HuH-7.5 (cell line): Measurements from ENCODE around the gene BMPR1B.
"Not testable (repeated sequence)": the region's sequence is repeated elsewhere in the genome, so short reads cannot be mapped to it uniquely, and the experiment has no call there.

ENCODE experiments used
- DNase-seq: peaks from one replicate; pipeline ENCODE4 v3.0.0; 2011; ENCODE audit warnings: low spot score

BMPR1B gene

DNA sequence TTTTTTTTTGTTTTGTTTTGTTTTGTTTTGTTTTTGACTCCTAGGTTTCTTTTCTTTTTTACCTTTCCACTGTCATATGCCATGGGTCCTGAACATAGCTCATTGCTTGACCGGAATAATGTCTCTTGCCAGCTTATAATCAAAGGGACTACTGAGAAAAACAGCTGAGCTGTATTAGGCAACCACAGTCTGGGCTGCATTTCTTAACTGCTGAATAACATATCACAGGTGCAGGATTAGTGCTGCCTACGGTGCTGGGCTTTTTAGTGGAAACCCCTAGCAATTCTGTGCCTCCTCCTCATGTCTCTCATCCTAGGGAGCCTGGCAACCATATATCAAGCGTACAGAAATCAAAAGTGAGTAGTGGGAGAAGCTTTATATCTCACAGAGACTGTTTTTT is 333.5 kb downstream of the BMPR1B start:
- no peak for DNase-seq

DNA sequence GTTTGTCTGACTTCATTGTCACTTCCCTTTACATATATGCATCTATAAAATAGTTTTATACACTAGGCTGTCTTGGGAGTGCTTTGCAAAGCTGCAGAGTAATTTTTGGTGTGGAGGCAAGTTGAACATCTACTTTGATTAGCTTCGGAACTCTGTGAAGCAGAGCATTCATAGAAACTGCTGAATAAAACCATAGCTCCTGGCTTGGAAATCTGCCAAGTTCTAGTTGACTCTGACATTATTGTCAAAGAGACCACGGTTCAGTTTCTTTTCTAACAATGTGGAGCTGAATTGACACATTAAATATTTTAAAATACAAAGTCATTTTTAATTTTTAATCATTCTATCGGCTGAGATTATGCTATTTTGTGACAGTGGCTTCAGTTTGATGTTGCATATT is 335.0 kb downstream of the BMPR1B start:
- DNase-seq: no peak

DNA sequence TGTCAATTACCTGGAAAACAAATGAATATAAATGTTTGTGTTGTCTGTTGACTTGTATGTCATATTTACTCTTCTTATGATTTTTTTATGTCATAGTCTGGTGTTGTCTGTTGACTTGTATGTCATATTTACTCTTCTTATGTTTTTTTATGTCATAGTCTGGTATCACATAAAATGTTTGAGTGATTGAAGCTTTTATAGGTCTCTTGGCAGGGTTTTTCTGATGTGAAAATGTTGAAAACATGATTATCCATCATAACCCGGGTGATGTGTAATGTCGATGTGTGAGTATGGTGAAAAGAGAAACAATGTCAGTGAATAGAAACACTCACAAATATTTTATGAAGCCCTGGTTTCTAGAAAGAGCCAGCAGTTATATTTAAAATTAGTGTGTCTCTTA is 335.7 kb downstream of the BMPR1B start:
- DNase-seq: no peak

DNA sequence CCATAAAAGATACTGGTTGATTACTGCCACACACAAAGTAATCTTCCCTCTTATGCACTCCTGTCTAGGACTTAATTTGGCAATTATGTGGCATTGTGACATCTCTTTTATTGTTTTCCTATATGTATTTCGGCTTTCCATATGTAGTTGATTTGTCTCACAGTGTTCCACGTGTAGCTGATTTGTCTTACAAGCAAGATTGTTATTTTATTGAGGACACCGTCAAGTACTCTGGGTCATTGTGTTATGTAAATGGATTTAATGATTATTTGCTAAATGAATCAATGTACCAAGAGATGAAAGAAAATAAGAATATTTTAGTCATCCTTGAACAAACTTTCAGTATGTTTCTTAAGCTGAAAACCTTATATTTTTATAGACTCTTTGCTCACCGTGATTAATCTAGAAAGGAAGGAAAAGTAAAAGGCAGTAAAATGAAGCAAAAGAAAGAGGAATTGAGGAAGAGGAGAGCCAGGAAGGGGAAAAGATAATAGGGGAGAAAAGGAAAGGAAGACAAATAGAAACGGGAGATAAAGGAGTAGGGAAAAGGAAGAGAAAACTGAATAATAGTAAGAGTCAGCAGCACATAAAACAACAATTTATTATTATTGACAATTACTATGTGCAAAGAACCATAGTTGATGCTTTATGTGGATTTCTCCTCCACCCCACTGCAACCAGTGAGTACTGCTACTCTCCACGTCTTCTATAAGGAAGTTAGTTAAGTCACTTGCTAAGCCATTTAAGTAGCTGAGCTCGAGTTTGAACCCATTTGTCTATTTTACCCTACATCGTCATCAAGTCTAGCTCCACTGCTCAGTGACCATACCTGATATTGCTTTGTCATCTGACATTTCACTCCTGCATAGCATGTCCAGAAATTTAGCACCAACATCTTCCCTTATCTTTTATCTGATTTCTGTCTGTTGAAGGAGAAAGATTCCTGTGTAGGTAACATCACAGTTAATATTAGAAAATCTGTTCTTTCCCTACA is 336.5 kb downstream of the BMPR1B start:
- no peak for DNase-seq

DNA sequence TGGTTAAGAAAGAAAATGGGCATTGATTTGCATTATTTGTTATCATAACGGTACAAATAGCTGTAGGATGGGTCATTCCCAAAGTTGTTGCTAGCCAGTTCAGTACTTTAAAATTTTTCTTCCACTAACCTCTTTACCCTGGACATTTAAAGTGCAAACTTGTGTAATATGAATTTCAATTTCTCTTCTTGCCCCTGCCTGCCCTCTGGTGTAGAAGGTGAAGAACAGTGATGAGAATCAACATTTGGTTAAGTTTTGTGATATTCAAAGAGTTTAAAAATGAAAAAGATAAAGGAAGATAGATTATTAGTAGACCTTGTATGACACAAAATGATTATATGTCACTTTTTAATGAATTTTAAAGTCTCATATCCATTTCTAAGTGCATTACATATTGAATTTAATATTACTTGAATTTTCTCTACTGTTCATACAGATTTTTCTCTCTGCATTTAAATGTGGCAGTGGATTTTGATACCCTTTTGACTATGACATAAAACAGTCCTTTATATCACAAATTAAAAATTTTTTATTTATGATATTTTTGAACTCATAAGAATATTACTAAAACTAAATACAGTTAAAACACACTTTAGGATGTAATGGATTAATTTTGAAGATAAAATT is 337.7 kb downstream of the BMPR1B start:
- no peak for DNase-seq

DNA sequence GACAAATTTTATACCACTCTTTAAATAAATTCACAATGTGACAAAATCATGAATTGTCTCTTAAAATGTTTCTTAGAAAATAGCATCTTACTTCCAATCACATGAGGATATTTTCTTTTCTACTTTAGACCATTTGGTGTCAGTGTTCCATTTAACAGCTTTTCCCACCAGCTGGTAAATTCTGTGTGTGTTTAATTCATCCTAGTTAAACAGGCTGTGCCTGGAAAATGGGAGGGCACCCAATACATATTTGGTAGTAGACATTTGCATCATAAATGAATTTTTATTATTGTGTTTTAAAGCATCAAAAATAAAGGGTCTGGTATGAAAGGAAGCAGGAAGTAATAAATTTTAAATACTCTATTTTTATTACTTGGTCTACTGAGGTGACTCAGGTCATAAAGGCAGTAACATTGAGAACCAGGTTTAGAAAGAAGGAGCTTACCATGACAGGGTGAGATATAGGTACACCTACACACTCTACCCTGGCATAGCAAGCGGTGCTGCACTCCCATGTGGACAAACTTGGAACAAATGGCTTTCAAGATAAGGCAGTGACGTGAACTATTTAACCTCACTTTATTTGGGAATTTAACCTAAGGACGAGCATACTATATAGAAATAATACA is 344.5 kb downstream of the BMPR1B start:
- no peak for DNase-seq

DNA sequence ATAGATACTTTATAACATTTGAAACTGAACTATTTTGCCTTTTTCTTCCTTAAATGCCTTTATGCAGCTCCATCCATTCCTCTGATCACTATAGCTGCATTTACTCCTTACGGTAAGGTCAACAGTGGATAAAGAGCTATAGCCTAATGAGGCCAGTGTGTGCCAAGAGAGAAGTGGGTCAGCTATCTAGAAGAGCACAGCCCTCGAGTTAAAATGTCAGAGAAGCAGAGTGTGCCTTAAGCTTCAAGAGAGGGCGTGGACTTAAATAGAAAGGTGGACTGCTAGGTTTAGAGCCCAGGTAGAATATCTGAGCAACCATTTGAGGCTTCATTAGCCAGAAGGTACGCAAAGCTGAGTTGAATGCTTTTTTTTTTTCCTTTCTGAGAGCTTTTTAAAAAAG is 347.4 kb downstream of the BMPR1B start:
- DNase-seq: no peak

DNA sequence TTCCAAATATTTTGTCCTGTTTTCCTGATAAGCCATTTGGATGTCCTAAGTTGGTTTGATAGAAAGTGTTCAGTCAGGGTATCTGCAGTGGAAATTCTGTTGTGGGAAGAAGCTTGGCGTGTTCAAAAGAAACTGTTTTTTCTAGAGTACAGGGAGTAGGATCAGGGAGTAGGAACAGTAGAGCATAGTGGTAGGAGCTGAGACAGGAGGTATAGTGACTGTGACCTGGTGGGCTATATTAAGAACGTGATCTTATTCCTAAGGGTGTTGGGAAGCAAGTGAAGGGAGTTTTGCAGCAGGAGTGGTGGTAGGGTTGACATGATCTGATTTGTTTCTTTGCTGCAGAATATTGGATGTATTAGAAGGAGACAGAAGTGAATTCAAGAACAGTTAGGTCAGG is 348.2 kb downstream of the BMPR1B start:
- DNase-seq: no peak

DNA sequence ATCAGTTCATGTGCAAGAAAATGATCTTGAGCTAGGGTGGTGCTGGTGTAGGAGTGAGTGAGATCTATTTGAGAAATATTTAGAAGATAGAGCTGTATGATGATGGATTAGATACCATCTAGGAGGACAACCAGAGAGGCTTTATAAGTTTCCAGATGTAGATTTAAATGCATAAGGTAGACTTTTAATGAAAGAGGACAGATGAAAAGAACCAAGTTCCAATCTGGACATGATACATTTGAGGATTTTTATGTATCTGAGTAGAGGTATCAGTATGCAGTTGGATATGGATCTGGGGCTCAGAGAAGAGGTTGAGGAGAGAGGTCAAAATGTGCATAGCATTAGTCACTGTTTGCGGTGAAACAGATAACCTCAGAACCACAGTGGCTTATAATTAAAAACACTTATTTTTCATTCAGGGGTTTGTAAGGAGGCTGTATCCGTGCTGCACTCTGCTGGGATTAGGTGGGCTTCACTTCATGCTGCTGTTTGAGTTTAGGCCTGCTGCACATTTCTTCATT is 348.7 kb downstream of the BMPR1B start:
- DNase-seq: no peak

DNA sequence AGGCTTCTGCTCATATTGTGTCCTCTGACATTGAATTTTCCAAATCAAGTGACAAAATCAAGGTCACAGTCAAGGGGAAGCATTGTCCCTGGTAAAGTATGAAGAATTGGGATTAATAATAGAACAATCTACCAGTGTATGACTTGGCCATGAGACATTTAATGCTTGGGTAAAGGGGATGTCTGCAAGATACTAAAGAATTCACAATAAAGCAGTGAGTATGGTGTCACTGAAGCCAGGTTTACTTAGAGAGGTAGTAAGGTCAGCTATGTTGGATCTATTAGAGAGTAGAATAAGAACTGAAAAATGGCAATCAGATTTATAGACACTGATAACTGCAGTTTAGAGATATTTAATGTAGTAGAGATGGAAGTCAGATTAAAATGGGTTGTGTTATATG is 349.2 kb downstream of the BMPR1B start:
- no peak for DNase-seq

DNA sequence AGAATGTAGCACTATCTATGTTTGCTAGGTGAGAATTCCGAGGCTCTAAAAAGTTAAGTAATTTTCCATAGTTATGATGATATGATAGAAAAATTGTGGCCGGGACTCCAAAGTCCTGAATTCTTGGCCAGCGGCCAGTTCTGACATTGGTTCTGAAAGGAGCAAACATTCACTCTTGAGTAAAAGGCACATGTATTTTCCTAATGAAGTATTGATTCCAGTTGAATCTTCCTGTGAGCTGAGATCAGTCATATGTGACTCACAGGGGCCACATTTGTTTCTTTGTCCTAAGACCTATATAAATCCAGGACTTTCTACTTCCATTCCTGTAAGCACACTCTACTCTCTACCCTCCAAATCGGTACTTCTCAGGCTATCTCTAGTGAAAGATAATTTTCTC is 349.9 kb downstream of the BMPR1B start:
- no peak for DNase-seq

DNA sequence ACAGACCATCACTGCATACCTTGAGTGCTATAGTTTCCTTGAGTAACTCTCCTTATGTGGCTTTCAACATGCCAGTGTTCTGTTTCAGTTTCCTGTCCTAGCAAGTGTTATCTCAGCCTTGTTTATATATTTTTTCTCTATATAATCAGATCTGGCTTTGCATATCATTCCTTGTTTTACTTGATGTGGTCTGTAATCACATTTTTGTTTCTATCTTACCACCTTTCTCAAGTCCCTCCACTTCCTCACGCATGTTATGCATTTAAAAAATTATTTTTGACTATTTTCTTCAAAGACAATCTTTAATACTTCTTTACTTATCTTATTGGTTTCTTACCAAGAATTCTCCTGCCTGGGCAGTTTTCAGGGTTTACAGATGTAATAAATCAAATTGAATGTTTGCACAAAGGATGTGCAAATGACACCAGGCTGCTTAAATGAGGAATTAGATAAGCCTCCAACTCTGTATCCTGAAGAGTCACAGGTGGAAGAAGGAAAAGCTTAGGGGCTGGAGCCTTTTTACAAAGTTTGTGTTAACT is 351.2 kb downstream of the BMPR1B start:
- no peak for DNase-seq

DNA sequence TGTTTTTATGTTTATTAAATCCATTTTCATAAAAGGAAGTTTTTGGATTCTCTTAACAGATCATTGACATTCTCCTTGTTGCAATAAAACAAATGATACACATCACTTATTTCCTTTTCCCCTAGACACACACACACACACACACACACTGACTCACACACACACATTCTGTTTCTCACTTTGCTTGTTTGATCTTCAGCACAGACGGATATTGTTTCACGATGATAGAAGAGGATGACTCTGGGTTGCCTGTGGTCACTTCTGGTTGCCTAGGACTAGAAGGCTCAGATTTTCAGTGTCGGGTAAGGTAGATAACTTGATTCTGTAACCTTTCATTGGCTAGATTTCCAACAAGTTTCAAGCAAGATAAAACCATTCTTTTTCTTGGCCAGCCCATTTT is 356.8 kb downstream of the BMPR1B start:
- DNase-seq: no peak

DNA sequence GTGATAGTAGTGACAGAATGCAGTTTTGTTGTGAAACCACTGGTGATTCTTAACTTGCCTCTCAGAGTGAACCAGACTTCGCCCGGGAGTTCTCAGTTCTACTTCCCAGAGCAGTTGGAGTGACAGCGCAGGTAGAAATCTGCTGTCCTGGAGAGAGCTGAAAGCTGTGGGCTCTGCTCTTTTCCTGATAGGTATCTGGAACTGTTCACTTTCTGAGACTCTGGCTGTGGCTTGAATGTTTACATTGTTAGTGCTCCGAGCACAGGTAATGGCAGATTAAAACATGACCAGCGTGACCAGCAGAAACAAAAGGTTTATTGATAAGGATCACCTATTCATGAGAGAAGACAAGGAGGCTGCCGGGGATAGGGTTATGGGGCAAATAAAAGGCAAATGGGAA is 360.7 kb downstream of the BMPR1B start:
- DNase-seq: no peak

DNA sequence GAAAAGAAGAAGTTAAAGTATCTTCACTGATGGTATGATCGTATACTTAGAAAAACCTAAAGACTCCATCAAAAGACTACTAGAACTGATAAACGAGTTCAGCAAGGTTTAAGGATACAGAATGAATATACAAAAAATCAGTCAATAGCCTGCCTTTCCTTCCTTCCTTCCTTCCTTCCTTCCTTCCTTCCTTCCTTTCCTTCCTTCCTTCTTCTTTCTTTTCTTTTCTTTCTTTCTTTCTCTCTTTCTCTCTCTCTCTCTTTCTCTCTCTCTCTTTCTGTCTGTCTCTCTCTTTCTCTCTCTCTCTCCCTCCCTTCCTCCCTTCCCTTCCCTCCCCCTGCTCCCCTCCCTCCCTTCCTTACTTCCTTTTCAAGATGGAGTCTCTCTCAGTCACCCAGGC is 362.7 kb downstream of the BMPR1B start:
- DNase-seq: no peak

DNA sequence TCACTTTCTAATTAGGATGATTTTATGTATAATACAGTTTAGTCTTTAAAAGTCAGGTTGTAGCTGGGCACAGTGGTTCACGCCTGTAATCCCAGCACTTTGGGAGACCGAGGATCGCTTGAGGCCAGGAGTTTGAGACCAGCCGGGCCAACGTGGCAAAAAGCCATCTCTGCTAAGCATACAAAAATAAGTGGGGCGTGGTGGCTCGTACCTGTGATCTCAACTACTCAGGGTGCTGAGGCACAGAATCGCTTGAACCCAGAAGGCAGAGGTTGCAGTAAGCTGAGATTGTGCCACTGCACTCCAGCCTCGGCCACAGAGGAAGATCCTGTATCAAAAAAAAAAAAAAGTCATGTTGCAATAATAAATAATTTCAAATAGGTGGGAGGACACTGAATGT is 364.2 kb downstream of the BMPR1B start:
- DNase-seq: no peak

DNA sequence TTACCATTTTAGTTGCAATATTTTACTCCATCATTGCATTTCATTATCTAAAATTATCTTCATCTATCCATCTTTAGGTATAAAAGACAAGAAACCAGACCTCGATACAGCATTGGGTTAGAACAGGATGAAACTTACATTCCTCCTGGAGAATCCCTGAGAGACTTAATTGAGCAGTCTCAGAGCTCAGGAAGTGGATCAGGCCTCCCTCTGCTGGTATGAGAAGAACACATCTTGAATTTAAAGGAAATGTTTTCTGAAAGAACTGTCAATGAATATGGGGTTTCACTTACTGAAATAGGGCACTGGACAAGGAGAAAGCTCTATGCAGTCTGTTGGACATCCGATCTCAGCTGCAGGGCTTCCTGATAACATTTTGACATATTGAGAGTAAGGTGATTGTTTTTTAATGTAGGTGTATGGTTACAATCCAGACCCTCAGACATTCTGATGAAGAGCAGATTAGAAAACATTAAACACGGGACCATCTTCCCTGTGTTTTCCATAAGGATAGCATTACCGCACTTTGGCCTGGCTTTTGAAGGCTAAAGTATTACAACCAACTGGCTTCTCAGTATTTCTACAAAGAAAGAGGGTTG is 367.2 kb downstream of the BMPR1B start:
- no peak for DNase-seq

DNA sequence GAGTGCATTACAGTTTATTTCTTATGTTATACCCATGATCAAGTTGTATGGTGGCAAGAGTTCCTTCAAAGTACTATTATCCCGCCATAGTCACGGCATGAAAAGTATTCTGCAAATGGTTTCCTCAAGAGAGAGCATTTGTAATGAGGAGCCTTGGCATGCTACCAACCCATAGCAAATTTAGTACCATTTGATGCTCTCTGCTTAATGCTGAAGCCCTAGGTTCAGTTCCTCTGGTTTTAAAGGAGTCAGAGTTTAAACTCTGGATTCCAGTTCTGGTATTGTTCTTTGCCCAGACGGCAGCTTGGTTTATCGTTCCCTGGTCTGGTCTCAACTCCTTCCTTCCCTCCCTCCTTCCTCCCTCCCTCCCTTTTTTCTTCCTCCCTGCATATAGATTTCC is 371.3 kb downstream of the BMPR1B start:
- no peak for DNase-seq

DNA sequence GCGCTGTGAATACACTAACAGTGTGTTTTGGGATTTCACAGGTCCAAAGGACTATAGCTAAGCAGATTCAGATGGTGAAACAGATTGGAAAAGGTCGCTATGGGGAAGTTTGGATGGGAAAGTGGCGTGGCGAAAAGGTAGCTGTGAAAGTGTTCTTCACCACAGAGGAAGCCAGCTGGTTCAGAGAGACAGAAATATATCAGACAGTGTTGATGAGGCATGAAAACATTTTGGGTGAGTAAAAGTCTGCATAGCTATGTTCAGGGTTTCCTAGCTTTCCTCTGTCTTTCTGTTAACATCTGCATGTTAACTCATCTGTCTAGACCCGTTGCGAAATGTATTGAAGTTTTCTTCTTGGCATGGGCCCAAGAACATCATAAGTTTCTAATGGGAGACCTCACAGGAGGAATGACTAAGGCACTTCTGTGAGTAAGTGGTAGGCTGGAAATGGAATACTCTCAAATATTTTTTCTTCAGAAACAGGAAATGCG is 372.1 kb downstream of the BMPR1B start:
- no peak for DNase-seq

DNA sequence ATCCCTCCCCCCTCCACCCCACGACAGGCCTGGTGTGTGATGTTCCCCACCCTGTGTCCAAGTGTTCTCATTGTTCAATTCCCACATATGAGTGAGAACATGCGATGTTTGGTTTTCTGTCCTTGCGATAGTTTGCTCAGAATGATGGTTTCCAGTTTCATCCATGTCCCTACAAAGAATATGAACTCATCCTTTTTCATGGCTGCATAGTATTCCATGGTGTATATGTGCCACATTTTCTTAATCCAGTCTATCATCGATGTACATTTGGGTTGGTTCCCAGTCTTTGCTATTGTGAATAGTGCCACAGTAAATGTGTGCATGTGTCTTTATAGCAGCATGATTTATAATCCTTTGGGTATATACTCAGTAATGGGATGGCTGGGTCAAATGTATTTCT is 376.3 kb downstream of the BMPR1B start:
- DNase-seq: not testable (repeated sequence)

DNA sequence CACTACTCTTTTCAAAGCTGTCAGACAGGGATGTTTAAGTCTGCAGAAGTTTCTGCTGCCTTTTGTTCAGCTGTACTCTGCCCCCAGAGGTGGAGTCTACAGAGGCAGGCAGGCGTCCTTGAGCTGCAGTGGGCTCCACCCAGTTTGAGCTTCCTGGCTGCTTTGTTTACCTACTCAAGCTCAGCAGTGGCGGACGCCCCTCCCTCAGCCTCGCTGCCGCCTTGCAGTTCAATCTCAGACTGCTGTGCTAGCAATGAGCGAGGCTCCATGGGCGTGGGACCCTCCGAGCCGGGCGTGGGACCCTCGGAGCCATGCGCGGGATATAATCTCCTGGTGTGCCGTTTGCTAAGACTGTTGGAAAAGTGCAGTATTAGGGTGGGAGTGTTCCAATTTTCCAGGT is 381.7 kb downstream of the BMPR1B start:
- DNase-seq: not testable (repeated sequence)

DNA sequence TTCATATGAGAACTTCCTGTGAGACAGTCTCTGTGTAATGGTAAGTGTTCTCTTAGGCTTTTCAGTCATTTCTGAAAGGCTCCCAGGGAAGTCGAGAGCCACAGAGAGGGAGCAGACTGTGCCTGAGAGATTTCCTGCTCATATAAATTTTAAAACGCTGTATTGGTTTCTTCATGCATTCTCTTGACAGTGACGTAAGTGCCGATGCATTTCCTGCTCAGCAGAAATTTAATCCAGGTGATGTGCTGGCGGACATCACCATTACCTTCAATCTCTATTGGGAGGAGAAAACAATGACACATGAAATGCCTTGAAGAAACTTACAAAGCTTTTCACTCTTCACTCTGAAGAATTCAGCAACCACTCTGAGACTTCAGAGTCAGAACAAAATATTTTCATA is 383.6 kb downstream of the BMPR1B start:
- no peak for DNase-seq
